Endothelial cell of umbilical vein (primary cell): Measurements from ENCODE around the gene HEXIM1. TPM values are rescaled to one million over a fixed set of nuclear protein-coding genes. Genes with fewer than 3 reads are reported as not detected.

Source experiments
- BruUV-seq: library from RNA; stranded (reverse); fragments of 400-500 nt; replicated peaks from 2 replicates; lab custom pipeline; 2021; lab: Mats Ljungman, UMichigan
- CTCF ChIA-PET: fragments of 300-600, 350-600 bp; sonication (Branson Sonifier 250); formaldehyde crosslinking; loops from one replicate; lab custom pipeline; 2021; ENCODE audit warnings: antibody characterized with exemption, inconsistent platforms; lab: Charles Lee
- POLR2A ChIA-PET: fragments of 300-600, 350-600 bp; sonication (Branson Sonifier 250); formaldehyde crosslinking; loops from one replicate; lab custom pipeline; 2021; ENCODE audit warnings: antibody characterized with exemption, inconsistent platforms; lab: Charles Lee
- DNase-seq: peaks from one replicate; pipeline ENCODE4 v3.0.0-alpha.2; 2011; ENCODE audit warnings: low read depth, low spot score
- FAIRE-seq: peaks from 2 replicates; lab custom pipeline; 2011; peaks lifted over from hg19 to GRCh38; lab: Jason Lieb, UNC
- H2AFZ ChIP-seq: 2 replicates; pipeline ENCODE4 v1.6.0; 2012; ENCODE audit warnings: low read depth, low read length, control low read depth, inconsistent platforms
- H3K27ac ChIP-seq: 2 replicates; pipeline ENCODE4 v1.5.1; 2011; ENCODE audit warnings: low read depth, mild to moderate bottlenecking, control low read depth, low read length, moderate library complexity; ENCODE audit not compliant: insufficient read depth
- H3K27me3 ChIP-seq, 2 experiments: 2 replicates each; pipeline versions ENCODE4 v1.6.0 to v1.6.1; 2011; ENCODE audit warnings: low read length in 2 of 2, mixed read lengths in 1 of 2; ENCODE audit not compliant: control insufficient read depth in 2 of 2, insufficient read depth in 2 of 2
- H3K36me3 ChIP-seq, 2 experiments: 2 replicates in 1 of 2; 3 replicates in 1 of 2; pipeline ENCODE4 v1.5.1; 2011; ENCODE audit warnings: low read length in 2 of 2, mild to moderate bottlenecking in 1 of 2, moderate library complexity in 1 of 2; ENCODE audit not compliant: control insufficient read depth in 2 of 2, insufficient read depth in 2 of 2; ENCODE audit errors: extremely low read depth in 1 of 2
- H3K4me1 ChIP-seq: 3 replicates; pipeline ENCODE4 v1.5.1; 2011; ENCODE audit warnings: mild to moderate bottlenecking, low read length; ENCODE audit not compliant: control insufficient read depth, insufficient read depth; ENCODE audit errors: extremely low read depth
- H3K4me2 ChIP-seq: 2 replicates; pipeline ENCODE4 v1.6.1; 2011; ENCODE audit warnings: low read length, control low read depth, mixed read lengths; ENCODE audit not compliant: insufficient read depth
- H3K4me3 ChIP-seq, 3 experiments: fragments of 200-600 bp in 1 of 3; sonication (generic), shearing (Covaris generic) in 1 of 3; replicated peaks in 1 of 3; 2 replicates each; pipeline ENCODE4 v1.5.1; 2011 to 2016; ENCODE audit warnings: control low read depth in 3 of 3, low read length in 3 of 3, mild to moderate bottlenecking in 2 of 3, inconsistent platforms in 1 of 3, low read depth in 1 of 3, moderate library complexity in 1 of 3; ENCODE audit not compliant: insufficient read depth in 1 of 3
- H3K79me2 ChIP-seq: 2 replicates; pipeline ENCODE4 v1.6.0; 2012; ENCODE audit warnings: low read length, inconsistent platforms; ENCODE audit not compliant: control insufficient read depth, insufficient read depth
- H3K9ac ChIP-seq: replicated peaks from 2 replicates; pipeline ENCODE3; 2011; ENCODE audit warnings: low read length, control low read depth; ENCODE audit not compliant: insufficient read depth; ENCODE audit errors: extremely low read depth
- H3K9me1 ChIP-seq: replicated peaks from 3 replicates; pipeline ENCODE4 v1.6.0; 2011; ENCODE audit warnings: mild to moderate bottlenecking, low read length; ENCODE audit not compliant: control insufficient read depth, insufficient read depth; ENCODE audit errors: extremely low read depth
- H3K9me3 ChIP-seq: replicated peaks from 2 replicates; pipeline ENCODE4 v1.5.1; 2012; ENCODE audit warnings: low read length, inconsistent platforms; ENCODE audit not compliant: control insufficient read depth, insufficient read depth
- H4K20me1 ChIP-seq: replicated peaks from 2 replicates; pipeline ENCODE3; 2011; ENCODE audit warnings: mild to moderate bottlenecking, low read length; ENCODE audit not compliant: control insufficient read depth, insufficient read depth; ENCODE audit errors: extremely low read depth
- EZH2 ChIP-seq: IDR thresholded peaks from 2 replicates; pipeline ENCODE4 v1.6.1; 2012; ENCODE audit warnings: borderline replicate concordance, low read depth, mild to moderate bottlenecking, moderate library complexity, low read length, inconsistent platforms; ENCODE audit not compliant: severe bottlenecking
- FOS ChIP-seq: IDR thresholded peaks from 2 replicates; pipeline ENCODE4 v1.6.1; 2011; ENCODE audit warnings: mild to moderate bottlenecking, low read length, moderate library complexity, borderline replicate concordance; ENCODE audit not compliant: insufficient read depth
- GATA2 ChIP-seq: IDR thresholded peaks from 2 replicates; pipeline ENCODE4 v1.7.0; 2011; ENCODE audit warnings: low read depth, mild to moderate bottlenecking, moderate library complexity, mixed read lengths, low read length; ENCODE audit not compliant: insufficient read length, insufficient read depth
- JUN ChIP-seq: IDR thresholded peaks from 2 replicates; pipeline ENCODE4 v1.6.1; 2011; ENCODE audit warnings: borderline replicate concordance, low read depth; ENCODE audit not compliant: insufficient read length, insufficient read depth
- MYC ChIP-seq: IDR thresholded peaks from one replicate; pipeline ENCODE4 v1.6.1; 2011; ENCODE audit warnings: mild to moderate bottlenecking, low read depth, low read length
- POLR2A ChIP-seq: IDR thresholded peaks from 2 replicates; pipeline ENCODE4 v1.6.1; 2012; ENCODE audit warnings: low read depth, mild to moderate bottlenecking, control low read depth, low read length
- POLR2AphosphoS5 ChIP-seq: IDR thresholded peaks from 2 replicates; pipeline ENCODE4 v1.6.1; 2012; ENCODE audit warnings: low read depth, mild to moderate bottlenecking, control low read depth, low read length, moderate library complexity; ENCODE audit not compliant: insufficient read depth
- dilution Hi-C: fragments of 300-500 bp; cut with MboI; formaldehyde crosslinking; loops from one replicate; pipeline ENCODE4 v1.15.0; 2019; ENCODE audit warnings: low sequenced_read_pairs; ENCODE audit not compliant: extremely low pct_ligation_motif_present
- intact Hi-C: fragments of 100-400 bp; cut with micrococcal nuclease; formaldehyde crosslinking; loops from one replicate; pipeline ENCODE4 v1.10.0; 2022
- polyA plus RNA-seq, 4 experiments: library from polyadenylated mRNA; depleted of rRNA in 3 of 4; stranded (reverse) in 3 of 4; unstranded in 1 of 4; fragments of >200 nt; gene quantifications; 2 replicates each; pipeline versions ENCODE4 v1.2.1 to v1.2.3, GENCODE V29; 2011 to 2012; ENCODE audit warnings: missing spikeins in 1 of 4
- total RNA-seq: library from RNA; stranded (reverse); gene quantifications from 2 replicates; pipeline ENCODE4 v1.2.3, GENCODE V29; 2021
- TF ChIP-seq, protein P1 (sequence below), 2 donors: IDR thresholded peaks; 1 replicate in 1 of 2; 2 replicates in 1 of 2; pipeline ENCODE4 v1.5.1; 2011; ENCODE audit warnings: low read length in 2 of 2, mild to moderate bottlenecking in 2 of 2, moderate library complexity in 2 of 2, control low read depth in 1 of 2, inconsistent platforms in 1 of 2, low read depth in 1 of 2; ENCODE audit not compliant: insufficient read depth in 1 of 2; ENCODE audit errors: extremely low read depth in 1 of 2
- TF ChIP-seq, protein P2 (sequence below): IDR thresholded peaks from 2 replicates; pipeline ENCODE4 v1.6.1; 2011; ENCODE audit not compliant: insufficient read depth, insufficient read length

The HEXIM1 gene
- total and polyA plus RNA-seq, 2 donors (not counting 3 experiments of a cell fraction or from before 2014, with no cell fraction given) = 7.0 to 20.0 TPM

- H3K9ac ChIP-seq = no peak overlapping the region
- H4K20me1 ChIP-seq = no peaks in the 10 kb centered on the region
- no peak overlapping the region for H3K4me3 ChIP-seq
- POLR2A ChIA-PET = no interaction called here
- TF ChIP-seq JUN (no peak), POLR2AphosphoS5 (no peak), POLR2A (no peak), EZH2 (no peak)
- DNase-seq (no peak), FAIRE-seq (no peak)
- intact Hi-C loops (loop anchor here (10.0 kb wide), 1 partner anchor 232 kb away; no protein-coding TSS in a partner anchor), dilution Hi-C loops (no loop called here)
- H2AFZ ChIP-seq = no peak overlapping the region
- no peaks in the 10 kb centered on the region for H3K9me1 ChIP-seq
- H3K27me3 ChIP-seq = no peaks in the 10 kb centered on the region
- no peak overlapping the region for H3K27ac ChIP-seq
- H3K79me2 ChIP-seq = no peaks in the 10 kb centered on the region
- H3K4me2 ChIP-seq = no peak overlapping the region
- peaks cover 6% of the 10 kb centered on the region for H3K4me1 ChIP-seq
- CTCF ChIA-PET = interaction anchor here (2.5 to 10.4 kb wide), 2 partner anchors 7 to 55 kb away, joined by 9 to 393 read pairs; partner anchors contain the start of gene ACBD4
- no TSS peak for BruUV-seq
- no peaks in the 10 kb centered on the region for H3K36me3 ChIP-seq
- no peaks in the 10 kb centered on the region for H3K9me3 ChIP-seq
Observed at GRCh38 chr17:45143094-45143670, 5.1 kb upstream of the HEXIM1 start.

DNA sequence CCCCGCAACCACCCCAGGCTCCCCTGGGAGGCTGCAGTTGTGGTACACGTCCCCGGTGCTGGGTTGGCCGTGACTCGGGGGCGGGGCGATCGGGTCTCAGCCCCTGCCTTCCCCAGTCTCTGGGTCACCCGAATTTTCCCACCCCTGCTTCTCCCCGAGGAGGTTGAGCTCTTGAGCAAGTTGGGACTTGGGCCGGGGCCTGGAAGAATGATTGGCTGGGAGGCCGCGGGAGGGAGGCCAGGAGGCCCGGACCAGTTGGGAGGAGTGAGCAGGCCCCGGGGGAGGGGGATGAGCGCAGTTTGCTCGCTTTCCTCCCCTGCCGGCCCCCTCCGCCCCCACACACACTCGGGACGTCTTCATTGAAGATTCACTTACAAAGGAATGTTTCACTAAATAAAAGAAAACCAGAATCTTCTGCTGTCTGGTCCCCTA lies 4.5 kb upstream of the HEXIM1 start:
- no peak overlapping the region for H3K9ac ChIP-seq
- H2AFZ ChIP-seq = peak overlapping the region; percentile 27
- H3K4me1 ChIP-seq = peaks cover 9% of the 10 kb centered on the region
- no peaks in the 10 kb centered on the region for H4K20me1 ChIP-seq
- TF ChIP-seq JUN (no peak), POLR2AphosphoS5 (no peak), POLR2A (no peak), EZH2 (no peak), FOS (no peak), MYC (no peak), GATA2 (no peak)
- TF ChIP-seq, protein P1, sequence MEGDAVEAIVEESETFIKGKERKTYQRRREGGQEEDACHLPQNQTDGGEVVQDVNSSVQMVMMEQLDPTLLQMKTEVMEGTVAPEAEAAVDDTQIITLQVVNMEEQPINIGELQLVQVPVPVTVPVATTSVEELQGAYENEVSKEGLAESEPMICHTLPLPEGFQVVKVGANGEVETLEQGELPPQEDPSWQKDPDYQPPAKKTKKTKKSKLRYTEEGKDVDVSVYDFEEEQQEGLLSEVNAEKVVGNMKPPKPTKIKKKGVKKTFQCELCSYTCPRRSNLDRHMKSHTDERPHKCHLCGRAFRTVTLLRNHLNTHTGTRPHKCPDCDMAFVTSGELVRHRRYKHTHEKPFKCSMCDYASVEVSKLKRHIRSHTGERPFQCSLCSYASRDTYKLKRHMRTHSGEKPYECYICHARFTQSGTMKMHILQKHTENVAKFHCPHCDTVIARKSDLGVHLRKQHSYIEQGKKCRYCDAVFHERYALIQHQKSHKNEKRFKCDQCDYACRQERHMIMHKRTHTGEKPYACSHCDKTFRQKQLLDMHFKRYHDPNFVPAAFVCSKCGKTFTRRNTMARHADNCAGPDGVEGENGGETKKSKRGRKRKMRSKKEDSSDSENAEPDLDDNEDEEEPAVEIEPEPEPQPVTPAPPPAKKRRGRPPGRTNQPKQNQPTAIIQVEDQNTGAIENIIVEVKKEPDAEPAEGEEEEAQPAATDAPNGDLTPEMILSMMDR (IDR thresholded peaks at IDR 0.05; ENCODE audit: extremely low read depth in 1 of 2, insufficient read depth in 1 of 2, low read depth in 1 of 2, low read length in 2 of 2) = no peak
- TF ChIP-seq, protein P2, sequence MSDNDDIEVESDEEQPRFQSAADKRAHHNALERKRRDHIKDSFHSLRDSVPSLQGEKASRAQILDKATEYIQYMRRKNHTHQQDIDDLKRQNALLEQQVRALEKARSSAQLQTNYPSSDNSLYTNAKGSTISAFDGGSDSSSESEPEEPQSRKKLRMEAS = no peak
- H3K9me3 ChIP-seq = no peaks in the 10 kb centered on the region
- no peaks in the 10 kb centered on the region for H3K9me1 ChIP-seq
- H3K4me3 ChIP-seq = peak overlapping the region in 1 of 3 experiments; percentile 23
- H3K27ac ChIP-seq = no peak overlapping the region
- no peak for FAIRE-seq
- BruUV-seq = no TSS peak
- H3K79me2 ChIP-seq = peaks cover 3% of the 10 kb centered on the region
- intact Hi-C loops (loop anchor here (10.0 kb wide), 1 partner anchor 231 kb away; no protein-coding TSS in a partner anchor), dilution Hi-C loops (no loop called here)
- POLR2A ChIA-PET = no interaction called here
- DNase-seq = no peak
- H3K36me3 ChIP-seq = no peaks in the 10 kb centered on the region
- CTCF ChIA-PET = interaction anchor here (2.5 to 10.4 kb wide), 2 partner anchors 7 to 54 kb away, joined by 9 to 393 read pairs; partner anchors contain the start of gene ACBD4
- no peak overlapping the region for H3K4me2 ChIP-seq
- no peaks in the 10 kb centered on the region for H3K27me3 ChIP-seq
